GM12891 (cell line): ENCODE data around the gene RAP2C.

ENCODE experiments used
- POLR2A ChIP-seq: IDR thresholded peaks from 2 replicates; pipeline ENCODE4 v1.6.1; 2011; ENCODE audit warnings: low read depth, low read length, control low read depth
- POLR2AphosphoS5 ChIP-seq: IDR thresholded peaks from 2 replicates; pipeline ENCODE4 v1.6.1; 2011; ENCODE audit warnings: low read depth, low read length, control low read depth
- POU2F2 ChIP-seq: IDR thresholded peaks from 2 replicates; pipeline ENCODE4 v1.6.1; 2011; ENCODE audit warnings: low read depth, mild to moderate bottlenecking, control low read depth, low read length, moderate library complexity
- SPI1 ChIP-seq: IDR thresholded peaks from 2 replicates; pipeline ENCODE4 v1.6.1; 2011; ENCODE audit warnings: low read depth, low read length, control low read depth
- TAF1 ChIP-seq: IDR thresholded peaks from 2 replicates; pipeline ENCODE4 v1.6.1; 2011; ENCODE audit warnings: low read depth, low read length, control low read depth

- TF ChIP-seq POLR2A = no peak
- TF ChIP-seq POLR2AphosphoS5 = no peak
- TF ChIP-seq TAF1 = no peak
- no peak for TF ChIP-seq SPI1
- no peak for TF ChIP-seq POU2F2
Measured at GRCh38 chrX:132214518-132214917, 4.7 kb downstream of the RAP2C start.
